Thoracic aorta (tissue), 2 donors: Measurements from ENCODE around the gene SPEF1. TPM values are rescaled to one million over a fixed set of nuclear protein-coding genes. Genes with fewer than 3 reads are reported as not detected.

Experiments used
- ATAC-seq: fragments of 150-250 bp; one replicate; pipeline ENCODE4 v1.8.0; 2017; ENCODE audit warnings: low read depth; ENCODE audit not compliant: insufficient number of reproducible peaks, low FRiP score
- DNase-seq: peaks from one replicate; pipeline ENCODE4 v3.0.0-alpha.2; 2020; ENCODE audit warnings: low spot score
- H3K27ac ChIP-seq, 2 donors: fragments of 200-600 bp; sonication (generic); 1 replicate in 1 of 2; 2 replicates in 1 of 2; pipeline ENCODE4 v1.5.1; 2016; ENCODE audit warnings: mild to moderate bottlenecking in 2 of 2, moderate library complexity in 2 of 2
- H3K27me3 ChIP-seq: fragments of 200-600 bp; sonication (generic); replicated peaks from 2 replicates; pipeline ENCODE4 v1.6.0; 2016; ENCODE audit warnings: mild to moderate bottlenecking; ENCODE audit not compliant: insufficient read depth
- H3K36me3 ChIP-seq: fragments of 200-600 bp; sonication (generic); one replicate; pipeline ENCODE4 v1.5.1; 2016
- H3K4me1 ChIP-seq, 2 donors: fragments of 200-600 bp; sonication (generic); 1 replicate in 1 of 2; 2 replicates in 1 of 2; pipeline versions ENCODE4 v1.5.1 to v1.6.0; 2016; ENCODE audit warnings: low read depth in 2 of 2, mild to moderate bottlenecking in 1 of 2; ENCODE audit not compliant: control insufficient read depth in 1 of 2
- H3K4me3 ChIP-seq: fragments of 200-600 bp; sonication (generic); 2 replicates; pipeline ENCODE4 v1.5.1; 2016; ENCODE audit warnings: mild to moderate bottlenecking
- H3K9me3 ChIP-seq: fragments of 200-600 bp; sonication (generic); 2 replicates; pipeline ENCODE4 v1.5.1; 2016
- CTCF ChIP-seq: fragments of 200-600 bp; sonication (generic); IDR thresholded peaks from one replicate; pipeline ENCODE4 v1.5.1; 2019; ENCODE audit warnings: antibody characterized with exemption
- total RNA-seq, 2 donors: library from RNA; depleted of rRNA; stranded (reverse); fragments of >200 nt; gene quantifications; one replicate each; pipeline versions ENCODE4 v1.1.0 to v1.2.3, GENCODE V29; 2016

SPEF1 gene
- total RNA-seq, 2 donors from 2014 or later: 0.27 TPM; not detected in 1

GRCh38 chr20:3767110-3767426 lies 14.2 kb downstream of the SPEF1 start:
- ATAC-seq: no peak

GRCh38 chr20:3766422-3767109 lies 14.7 kb downstream of the SPEF1 start:
- ATAC-seq (no peak), DNase-seq (no peak)
- H3K27me3 ChIP-seq: no peaks in the 10 kb centered on the region
- peak overlapping the region; percentile 76 for H3K4me3 ChIP-seq
- peaks cover 14 to 26% of the 10 kb centered on the region in 2 donors for H3K4me1 ChIP-seq
- TF ChIP-seq CTCF: no peak
- no peaks in the 10 kb centered on the region for H3K36me3 ChIP-seq
- no peaks in the 10 kb centered on the region for H3K9me3 ChIP-seq
- H3K27ac ChIP-seq: no peak overlapping the region

More at GRCh38 chr20:3767110-3767426, 14.2 kb downstream of the SPEF1 start:
- no peaks in the 10 kb centered on the region for H3K36me3 ChIP-seq
- H3K4me3 ChIP-seq: peak overlapping the region; percentile 76
- no peak for DNase-seq
- no peaks in the 10 kb centered on the region for H3K9me3 ChIP-seq
- peaks cover 14 to 26% of the 10 kb centered on the region in 2 donors for H3K4me1 ChIP-seq
- no peaks in the 10 kb centered on the region for H3K27me3 ChIP-seq
- no peak overlapping the region for H3K27ac ChIP-seq
- no peak for TF ChIP-seq CTCF

- no peak for DNase-seq
- Histone ChIP-seq H3K36me3 (no peaks in the 10 kb centered on the region), H3K4me1 (peaks cover 14 to 26% of the 10 kb centered on the region in 2 donors), H3K4me3 (no peak overlapping the region), H3K27ac (no peak overlapping the region), H3K9me3 (no peaks in the 10 kb centered on the region), H3K27me3 (no peaks in the 10 kb centered on the region)
- no peak for ATAC-seq
- no peak for TF ChIP-seq CTCF
Measured at GRCh38 chr20:3765171-3765882, 15.9 kb downstream of the SPEF1 start.

- no peak for TF ChIP-seq CTCF
- no peaks in the 10 kb centered on the region for H3K27me3 ChIP-seq
- DNase-seq (no peak), ATAC-seq (no peak)
- no peaks in the 10 kb centered on the region for H3K9me3 ChIP-seq
- H3K36me3 ChIP-seq: no peaks in the 10 kb centered on the region
- H3K27ac ChIP-seq: no peak overlapping the region
- peaks cover 14 to 26% of the 10 kb centered on the region in 2 donors for H3K4me1 ChIP-seq
- no peak overlapping the region for H3K4me3 ChIP-seq
Measured at GRCh38 chr20:3764659-3765058, 16.6 kb downstream of the SPEF1 start.

- H3K9me3 ChIP-seq: no peaks in the 10 kb centered on the region
- DNase-seq (no peak), ATAC-seq (no peak)
- TF ChIP-seq CTCF: no peak
- H3K36me3 ChIP-seq: no peaks in the 10 kb centered on the region
- H3K4me3 ChIP-seq: no peak overlapping the region
- peaks cover 11 to 22% of the 10 kb centered on the region in 2 donors for H3K4me1 ChIP-seq
- no peaks in the 10 kb centered on the region for H3K27me3 ChIP-seq
- H3K27ac ChIP-seq: no peak overlapping the region
Measured at GRCh38 chr20:3763671-3764601, 17.3 kb downstream of the SPEF1 start.
